HG02798 (cell line): ENCODE results near the gene ENDOG.
"Not testable (repeated sequence)": the region's sequence is repeated elsewhere in the genome, so short reads cannot be mapped to it uniquely, and the experiment has no call there.

Source experiments
- ATAC-seq: cut with Tn5 transposase; IDR thresholded peaks from one replicate; pipeline ENCODE4 v1.9.1; 2021; ENCODE audit warnings: mild to moderate bottlenecking; ENCODE audit not compliant: unreplicated experiment, poor library complexity

Gene ENDOG

DNA sequence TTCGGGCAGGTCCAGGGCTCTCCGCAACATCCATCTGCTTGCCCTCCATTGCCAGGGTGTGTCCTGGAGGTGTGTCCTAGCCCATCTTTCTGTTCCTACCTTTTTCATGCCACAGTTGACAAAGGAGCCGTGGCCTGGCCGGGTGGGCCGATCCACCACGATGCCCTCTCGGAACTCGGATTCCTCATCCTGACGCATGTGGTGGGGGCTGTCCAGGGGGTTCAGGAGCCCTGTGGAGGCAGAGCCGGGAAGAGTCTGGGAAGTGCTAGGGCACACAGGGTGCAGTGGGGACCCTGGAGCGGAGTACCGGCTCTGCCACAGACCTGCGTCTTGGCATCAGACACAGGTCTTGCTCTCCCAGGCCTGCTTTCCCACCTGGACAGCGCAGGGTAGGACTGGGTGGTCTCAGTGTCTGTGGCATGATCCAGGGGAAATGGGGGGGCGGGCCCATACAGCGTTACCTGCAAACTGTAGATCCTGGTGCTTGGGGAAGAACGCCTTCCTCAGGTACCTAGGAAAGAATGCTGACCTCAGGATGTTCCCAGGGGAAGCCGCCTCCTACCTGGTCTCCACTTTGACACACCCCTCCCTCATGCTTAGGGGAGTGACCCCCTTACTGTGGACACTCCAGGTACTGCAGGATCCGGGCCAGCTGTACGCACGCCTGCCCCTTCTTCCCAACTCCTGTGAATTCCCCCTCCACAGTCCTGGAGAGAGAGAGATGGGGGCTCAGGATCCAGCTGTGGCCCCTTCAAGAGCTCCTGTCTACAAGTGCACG is 7.8 kb downstream of the ENDOG start:
- ATAC-seq: no peak

DNA sequence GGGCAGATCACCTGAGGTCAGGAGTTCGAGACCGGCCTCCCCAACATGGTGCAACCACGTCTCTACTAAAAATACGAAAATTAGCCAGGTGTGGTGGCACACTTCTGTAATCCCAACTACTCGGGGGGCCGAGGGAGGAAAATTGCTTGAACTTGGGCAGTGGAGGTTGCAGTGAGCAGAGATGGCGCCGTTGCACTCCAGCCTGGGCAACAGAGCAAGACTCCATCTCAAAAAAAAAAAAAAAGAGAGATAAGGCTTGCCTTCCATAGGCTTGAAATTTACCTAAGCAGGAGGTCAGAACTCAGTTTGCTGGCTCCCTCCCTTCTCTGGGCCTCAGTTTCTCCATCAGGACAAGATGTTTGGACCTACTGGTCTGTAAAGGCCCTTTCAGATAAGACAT is 10.0 kb downstream of the ENDOG start:
- no peak for ATAC-seq

DNA sequence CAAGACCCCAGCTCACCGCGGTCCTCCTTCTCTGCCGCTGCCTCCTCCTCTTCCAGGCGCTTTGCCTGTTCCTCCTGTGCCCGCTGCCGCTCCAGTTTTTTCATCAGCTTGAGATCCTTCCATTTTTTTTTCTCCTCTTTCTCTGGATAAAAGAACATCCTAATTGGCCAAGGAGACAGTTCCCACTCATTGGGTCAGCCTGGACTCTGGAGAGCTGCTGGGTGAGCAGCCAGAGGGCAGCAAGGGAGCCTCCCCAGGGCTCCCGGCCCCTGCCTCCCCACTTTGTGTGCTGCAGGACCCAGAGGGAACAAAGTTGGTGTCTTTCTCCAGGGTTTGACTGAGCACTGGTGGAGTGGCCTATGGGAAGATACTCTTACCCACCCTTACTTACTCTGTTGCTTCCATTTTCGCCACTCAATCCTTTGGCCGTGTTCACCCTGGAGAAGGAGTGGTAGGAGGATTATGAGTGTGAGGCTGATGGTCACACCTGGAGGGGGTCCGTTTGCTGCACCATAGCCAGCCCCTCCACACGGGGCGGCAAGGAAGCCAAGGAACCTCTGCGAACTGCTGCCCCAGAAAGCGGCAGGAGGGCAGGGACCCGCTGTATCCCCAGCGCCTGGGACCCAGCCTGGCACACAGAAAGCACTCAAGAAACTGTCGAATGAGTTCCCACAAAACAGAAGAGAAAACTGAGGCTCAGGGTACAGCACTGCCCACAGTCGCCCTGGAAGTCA is 10.6 kb downstream of the ENDOG start:
- ATAC-seq: no peak

DNA sequence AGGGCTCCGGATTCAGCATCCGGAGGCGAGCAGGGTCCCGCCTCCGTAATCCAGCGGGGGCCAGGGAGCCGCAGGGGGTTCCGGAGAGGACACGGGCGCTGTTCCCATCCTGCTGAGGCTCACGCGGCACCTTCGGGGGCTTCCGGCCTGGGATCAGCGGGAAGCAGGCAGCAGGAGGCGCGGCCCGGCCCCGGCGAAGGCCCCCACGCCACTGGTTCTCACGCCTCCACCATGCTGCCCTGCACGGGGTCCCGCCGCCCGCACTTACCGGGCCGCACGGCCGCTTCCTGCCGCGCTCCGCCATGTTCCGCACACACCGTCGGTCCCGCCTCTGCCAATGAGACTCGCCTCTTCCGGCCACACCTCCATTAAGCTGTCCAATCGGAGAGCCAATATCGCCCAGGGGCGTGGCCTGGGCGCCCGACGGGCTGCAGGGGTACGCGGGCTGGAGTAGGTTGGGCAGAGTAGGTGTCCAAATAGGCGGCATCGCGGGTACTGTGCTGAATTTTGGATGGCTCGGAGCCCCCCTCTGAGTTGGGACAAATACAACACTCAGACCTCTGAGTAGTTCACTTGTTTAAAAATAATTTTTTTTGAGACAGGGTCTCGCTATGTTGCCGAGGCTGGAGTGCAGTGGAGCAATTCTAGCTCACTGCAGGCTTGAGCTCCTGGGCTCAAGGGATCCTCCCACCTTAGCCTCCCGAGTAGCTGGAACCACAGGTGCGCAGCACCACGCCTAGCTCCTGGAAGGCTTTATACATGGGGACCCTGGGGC is 11.4 kb downstream of the ENDOG start, which contains the start of gene SPOUT1:
SPOUT1 (minus strand) TSS at position 318 of the 775 bp plus-strand sequence; CDS start at position 304, 14 bp downstream.
- ATAC-seq: peak; percentile 99

DNA sequence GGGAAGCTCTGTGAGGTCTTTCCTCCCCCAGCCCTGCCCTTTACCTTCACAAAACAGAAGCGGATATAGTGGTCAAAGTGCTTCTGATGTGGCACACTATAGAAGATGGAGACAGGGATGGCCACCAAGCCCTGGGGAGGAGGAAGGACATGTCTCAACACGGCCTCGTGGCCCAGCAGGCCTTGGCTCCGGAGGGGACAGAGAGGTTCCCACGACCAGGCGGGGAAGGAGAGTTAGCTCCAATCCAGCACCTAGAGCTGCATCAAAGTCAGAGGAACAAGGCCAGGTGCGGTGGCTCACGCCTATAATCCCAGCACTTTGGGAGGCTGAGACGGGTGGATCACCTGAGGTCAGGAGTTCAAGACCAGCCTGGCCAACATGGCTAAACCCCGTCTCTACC is 15.4 kb downstream of the ENDOG start:
- ATAC-seq: no peak

DNA sequence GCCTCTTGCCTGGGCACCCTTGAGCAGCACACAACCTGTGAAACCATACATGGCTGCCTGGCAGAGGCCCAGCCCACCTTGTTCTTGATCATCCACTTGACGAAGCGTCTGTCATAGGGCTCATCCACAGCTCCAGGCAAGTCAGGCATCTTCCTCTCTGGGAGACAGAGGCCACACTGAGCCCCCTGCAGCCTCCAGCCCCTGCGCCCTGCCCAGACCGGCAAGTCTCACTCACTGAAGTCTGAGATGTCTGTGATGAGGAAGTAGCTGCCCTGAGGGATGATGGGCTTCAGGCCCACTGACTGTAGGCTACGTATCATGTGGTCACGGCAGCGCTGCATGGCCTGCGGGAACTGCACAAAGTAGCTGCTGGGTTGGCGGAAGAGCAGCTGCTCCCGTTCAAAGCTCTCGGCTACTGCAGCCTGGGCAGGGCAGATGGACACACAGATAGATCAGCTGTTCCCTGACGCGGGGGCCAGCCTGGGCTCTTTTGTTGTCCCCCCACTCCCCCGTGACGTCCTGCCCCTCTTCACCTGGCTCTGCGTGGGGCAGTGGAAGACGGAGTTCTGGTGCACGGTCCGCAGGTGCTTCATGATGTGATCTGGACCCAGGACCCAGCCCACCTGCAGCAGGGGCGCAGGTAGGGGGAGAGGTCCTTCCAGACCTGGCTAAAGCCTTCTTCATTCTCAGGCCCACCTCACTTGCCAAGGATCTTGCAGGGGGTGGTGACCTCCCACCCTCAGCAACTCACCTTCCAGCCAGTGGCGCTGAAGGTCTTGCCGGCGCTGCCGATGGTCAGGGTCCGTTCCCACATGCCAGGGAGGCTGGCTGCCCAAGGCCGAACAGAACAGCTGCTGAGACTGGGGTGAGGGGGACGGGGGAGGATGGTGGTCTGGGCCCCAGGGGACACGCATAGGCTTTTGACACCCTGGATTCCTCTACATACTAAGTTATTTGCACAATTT is 17.2 kb downstream of the ENDOG start:
- no peak for ATAC-seq

DNA sequence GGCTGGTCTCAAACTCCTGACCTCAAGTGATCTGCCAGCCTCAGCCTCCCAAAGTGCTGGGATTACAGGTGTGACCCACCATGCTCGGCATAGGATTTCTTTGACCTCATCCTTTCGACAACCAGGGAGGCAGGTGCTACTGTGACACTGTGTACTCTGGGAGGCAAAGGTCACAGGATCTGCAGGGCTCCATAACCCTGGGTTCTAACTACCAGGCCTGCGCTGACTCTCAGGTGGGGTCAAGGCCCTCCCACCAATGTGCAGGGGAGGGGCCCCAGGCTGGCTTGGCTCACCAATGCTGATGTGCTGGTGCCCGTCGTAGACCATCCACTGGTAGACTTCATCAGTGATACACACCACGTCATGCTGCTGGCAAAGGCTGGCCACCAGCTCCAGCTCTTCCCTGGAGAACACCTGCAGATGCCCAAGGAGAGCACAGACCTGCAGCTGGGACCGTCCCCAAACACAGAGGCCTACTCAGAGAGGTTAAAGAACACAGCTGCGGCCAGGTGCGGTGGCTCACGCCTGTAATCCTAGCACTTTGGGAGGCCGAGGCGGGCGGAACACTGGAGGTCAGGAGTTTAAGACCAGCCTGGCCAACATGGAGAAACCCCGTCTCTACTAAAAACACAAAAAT is 18.3 kb downstream of the ENDOG start:
- no peak for ATAC-seq

DNA sequence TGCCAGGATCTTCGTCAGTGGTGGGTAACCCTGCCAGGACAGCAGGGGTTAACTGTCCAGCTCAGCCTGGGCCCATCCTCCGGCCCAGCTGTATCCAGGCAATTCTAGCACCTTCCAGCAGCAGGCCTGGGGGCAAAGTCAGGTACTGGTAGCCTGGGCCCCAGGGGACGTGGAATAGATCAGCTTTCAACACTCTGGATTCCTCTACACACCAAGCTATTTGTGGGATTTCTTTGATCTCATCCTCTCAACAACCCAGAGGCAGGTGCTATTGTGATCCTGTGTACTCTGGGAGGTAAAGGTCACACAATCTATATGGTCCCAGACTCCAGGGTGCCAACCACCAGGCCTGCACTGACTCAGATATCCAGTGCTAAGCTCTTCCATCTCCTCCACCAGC is 20.0 kb downstream of the ENDOG start:
- ATAC-seq: no peak

DNA sequence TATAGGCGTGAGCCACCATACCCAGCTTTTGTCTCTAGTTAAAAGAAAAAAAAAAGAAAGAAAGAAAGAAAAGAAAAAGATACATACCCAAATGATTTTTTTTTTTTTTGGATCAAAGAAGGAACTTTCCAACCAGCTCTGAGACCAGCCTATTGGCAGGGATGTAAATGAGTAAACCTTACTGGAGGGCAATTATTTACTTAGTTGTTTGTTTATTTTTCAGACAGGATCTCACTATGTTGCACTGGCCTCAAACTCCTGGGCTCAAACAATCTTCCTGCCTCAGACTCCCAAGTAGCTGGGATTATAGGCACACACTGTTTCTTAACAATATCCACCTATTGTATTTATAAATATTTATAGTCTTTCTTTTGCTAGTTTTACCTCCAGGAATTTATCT is 22.2 kb downstream of the ENDOG start:
- ATAC-seq: no peak

DNA sequence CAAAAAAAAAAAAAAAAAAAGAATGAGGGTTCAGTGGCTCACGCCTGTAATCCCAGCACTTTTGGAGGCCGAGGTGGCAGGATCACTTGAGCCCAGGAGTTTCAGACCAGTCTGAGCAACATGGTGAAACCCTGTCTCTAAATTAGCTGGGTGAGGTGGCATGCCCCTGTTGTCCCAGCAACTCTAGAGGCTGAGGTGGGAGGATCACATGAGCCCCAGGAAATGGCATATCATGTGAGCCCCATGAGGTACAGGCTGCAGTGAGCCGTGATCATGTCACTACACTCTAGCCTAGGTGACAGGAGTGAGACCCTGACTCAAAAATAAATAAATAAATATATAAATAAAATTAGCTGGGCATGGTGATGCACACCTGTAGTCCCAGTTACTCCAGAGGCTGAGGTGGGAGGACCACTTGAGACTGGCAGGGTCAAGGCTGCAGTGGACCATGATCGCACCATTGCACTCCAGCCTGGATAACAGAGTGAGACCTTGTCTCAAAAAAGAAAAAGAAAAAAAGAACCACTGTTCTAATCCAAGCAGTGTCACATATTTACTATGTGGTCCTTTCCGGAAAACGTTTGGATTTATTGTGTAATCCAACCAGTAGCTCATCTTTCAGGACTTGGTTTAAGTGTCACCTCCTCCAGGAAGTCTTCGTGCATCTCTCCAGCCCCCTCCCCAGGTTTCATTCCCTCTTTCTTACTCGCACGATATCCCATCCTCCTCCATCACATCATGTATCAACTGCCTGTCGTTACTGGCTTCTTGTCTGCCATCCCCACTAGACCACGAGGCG is 23.6 kb downstream of the ENDOG start:
- ATAC-seq: no peak

DNA sequence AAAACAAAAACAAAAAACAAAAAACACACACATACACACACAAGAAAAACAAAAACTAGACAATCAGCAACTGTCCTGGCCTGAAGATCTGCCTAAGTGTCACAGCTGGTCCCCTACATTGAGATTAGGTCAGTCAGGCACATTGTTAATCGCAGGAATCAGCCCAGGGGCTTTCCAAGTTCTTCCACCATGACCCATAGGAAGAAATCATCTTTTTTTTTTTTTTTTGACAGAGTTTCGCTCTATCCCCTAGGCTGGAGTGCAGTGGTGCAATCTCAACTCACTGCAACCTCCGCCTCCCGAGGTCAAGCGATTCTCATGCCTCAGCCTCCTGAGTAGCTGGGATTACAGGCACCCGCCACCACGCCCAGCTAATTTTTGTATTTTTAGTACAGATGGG is 24.9 kb downstream of the ENDOG start:
- not testable (repeated sequence) for ATAC-seq

DNA sequence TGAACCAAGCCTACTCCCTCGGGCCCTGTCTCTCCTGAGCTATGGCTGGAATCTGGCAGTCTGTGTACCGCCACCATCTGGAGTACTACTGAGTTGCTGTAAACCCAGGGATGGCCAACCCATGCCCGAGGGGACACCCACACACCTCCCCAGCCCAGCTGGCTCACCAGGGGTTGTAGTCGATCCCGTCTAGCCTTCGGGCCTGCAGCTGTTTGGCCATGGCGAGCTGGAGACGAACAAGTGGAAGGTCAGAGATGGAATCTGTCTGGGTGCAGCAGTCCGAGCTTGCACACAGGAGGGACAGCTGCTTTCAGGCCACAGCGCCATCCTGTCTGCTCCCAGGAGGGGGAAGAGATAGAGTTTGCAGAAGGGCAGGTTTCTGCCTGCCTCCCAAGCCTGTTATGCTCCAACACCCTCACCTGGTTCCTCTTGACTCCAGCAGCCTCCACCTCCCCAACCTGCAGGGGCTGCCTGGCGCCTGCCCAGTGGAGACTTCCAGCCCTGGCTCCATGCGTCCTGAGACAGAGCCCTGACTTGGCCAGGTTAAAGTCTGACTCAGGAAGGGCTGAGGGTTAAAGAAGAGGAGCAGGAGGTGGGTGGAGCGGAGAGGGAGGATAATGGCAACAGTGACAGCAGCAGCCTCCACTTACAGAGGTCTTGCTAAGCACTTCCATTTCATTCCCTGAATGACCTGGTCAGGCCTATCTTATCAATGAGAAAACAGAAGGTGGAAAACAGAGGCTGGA is 27.1 kb downstream of the ENDOG start:
- ATAC-seq: no peak

DNA sequence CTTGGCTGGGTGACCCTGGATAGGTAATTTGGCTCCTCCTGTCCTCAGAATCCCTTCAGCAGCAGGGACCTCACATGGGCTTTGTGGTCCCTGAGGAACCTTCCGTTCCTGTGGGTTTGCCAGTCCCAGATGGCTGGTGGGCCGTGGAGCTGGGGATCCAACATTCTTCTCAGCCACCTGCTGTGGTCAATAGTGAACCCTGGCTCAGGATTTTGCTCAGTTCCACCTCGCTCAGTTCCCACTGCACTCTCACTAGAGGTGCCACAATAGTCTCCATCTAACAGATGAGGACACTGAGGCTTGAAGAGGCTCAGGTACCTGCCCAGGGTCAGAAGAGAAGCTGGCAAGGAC is 28.4 kb downstream of the ENDOG start:
- no peak for ATAC-seq

DNA sequence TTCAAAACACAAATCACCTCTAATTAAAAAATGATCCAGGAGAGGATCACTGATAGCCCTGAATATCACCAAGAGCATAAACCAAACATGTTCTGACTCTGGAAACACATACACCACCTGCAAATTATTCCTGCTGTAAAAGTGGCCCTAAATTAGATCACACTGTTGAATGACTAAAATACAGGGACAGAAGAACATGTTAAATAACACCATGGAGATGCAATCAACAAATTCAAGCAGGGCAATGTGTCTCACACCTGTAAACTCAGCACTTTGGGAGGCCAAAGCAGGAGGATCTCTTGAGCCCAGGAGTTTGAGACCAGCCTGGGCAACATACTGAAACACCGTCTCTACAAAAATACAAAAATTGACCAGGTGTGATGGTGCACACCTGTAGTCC is 29.5 kb downstream of the ENDOG start:
- no peak for ATAC-seq

DNA sequence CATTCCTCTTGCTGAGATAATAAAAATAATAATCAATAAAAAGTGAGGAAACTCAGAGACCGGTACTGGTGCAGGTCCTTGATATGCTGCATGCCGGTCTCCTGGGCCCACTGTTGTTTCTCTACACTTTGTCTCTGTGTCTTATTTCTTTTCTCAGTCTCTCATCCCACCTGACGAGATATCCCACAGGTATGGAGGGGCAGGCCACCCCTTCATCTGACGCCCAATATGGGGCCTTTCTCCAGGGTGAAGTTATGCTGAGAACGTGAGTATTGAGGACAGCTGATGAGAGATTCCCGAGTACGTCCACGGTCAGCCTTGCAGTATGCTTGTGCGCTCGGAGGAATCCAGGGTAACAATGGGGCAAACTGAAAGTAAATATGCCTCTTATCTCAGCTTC is 32.7 kb downstream of the ENDOG start:
- not testable (repeated sequence) for ATAC-seq

DNA sequence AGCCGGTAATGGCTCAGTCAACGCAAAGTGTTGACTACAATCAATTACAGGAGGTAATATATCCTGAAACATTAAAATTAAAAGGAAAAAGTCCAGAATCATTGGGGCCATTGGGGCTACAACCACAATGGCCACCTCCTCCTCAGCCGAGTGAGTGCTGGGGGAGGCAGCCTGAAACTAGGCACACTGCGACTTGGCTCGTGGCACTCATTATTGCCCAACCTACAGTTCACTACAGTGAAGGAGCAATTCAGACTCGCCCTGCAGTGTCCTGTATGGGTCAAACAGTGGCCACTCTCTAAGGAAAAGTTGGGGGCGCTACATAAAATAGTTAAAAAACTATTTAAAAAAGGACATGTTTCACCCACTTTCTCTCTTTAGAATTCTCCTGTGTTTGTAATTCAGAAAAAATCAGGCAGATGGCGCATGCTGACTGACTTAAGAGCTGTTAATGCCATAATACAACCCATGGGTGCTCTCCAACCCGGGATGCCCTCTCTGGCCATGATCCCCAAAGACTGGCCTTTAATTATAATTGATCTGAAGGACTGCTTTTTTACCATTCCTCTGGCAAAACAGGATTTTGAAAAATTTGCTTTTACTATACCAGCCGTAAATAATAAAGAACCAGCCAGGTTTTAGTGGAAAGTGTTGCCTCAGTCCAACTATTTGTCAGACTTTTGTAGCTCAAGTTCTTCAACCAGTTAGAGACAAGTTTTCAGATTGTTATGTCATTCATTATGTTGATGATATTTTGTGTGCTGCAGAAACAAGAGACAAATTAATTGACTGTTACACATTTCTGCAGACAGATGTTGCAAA is 33.7 kb downstream of the ENDOG start:
- ATAC-seq: not testable (repeated sequence)

DNA sequence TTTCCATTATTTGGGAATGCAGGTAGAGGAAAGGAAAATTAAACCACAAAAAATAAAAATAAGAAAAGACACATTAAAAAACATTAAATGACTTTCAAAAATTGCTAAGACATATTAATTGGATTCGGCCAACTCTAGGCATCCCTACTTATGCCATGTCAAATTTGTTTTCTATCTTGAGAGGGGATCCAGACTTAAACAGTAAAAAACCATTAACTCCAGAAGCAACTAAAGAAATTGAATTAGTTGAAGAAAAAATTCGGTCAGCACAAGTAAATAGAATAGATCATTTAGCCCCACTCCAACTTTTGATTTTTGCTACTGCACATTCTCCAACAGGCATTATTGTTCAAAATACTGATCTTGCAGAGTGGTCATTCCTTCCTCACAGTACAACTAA is 34.3 kb downstream of the ENDOG start:
- not testable (repeated sequence) for ATAC-seq
